ENCODE measurements around the gene ETS2.

GRCh38 chr21:38794978-38795377, 10.8 kb upstream of the ETS2 start:
- TF ChIP-seq CTCF (IDR thresholded peaks at IDR 0.05) = no peak
- no peak for TF ChIP-seq ZFX (IDR thresholded peaks at IDR 0.05; ENCODE audit: borderline replicate concordance)
